ENCODE measurements around the gene FGF9.

The FGF9 gene

GRCh38 chr13:21694831-21695230, 24.0 kb downstream of the FGF9 start:
- DNase-seq (ENCODE audit: low read depth): no peak
- no peak for TF ChIP-seq CTCF (IDR thresholded peaks at IDR 0.05; ENCODE audit: low read depth, low read length, missing control alignments)
- H3K4me3 ChIP-seq (ENCODE audit: low read depth, low read length): no peak overlapping the region

GRCh38 chr13:21695546-21695945, 24.7 kb downstream of the FGF9 start:
- H3K4me3 ChIP-seq (ENCODE audit: low read depth, low read length): no peak overlapping the region
- TF ChIP-seq CTCF (IDR thresholded peaks at IDR 0.05; ENCODE audit: low read depth, low read length, missing control alignments): no peak
- no peak for DNase-seq (ENCODE audit: low read depth)

GRCh38 chr13:21696865-21697448, 26.1 kb downstream of the FGF9 start:
- no peak for TF ChIP-seq CTCF (IDR thresholded peaks at IDR 0.05; ENCODE audit: low read depth, low read length, missing control alignments)
- no peak overlapping the region for H3K4me3 ChIP-seq (ENCODE audit: low read depth, low read length)
- no peak for DNase-seq (ENCODE audit: low read depth)

GRCh38 chr13:21698817-21699679, 28.2 kb downstream of the FGF9 start:
- H3K4me3 ChIP-seq (ENCODE audit: low read depth, low read length): no peak overlapping the region
- no peak for DNase-seq (ENCODE audit: low read depth)
- no peak for TF ChIP-seq CTCF (IDR thresholded peaks at IDR 0.05; ENCODE audit: low read depth, low read length, missing control alignments)

GRCh38 chr13:21701460-21701859, 30.6 kb downstream of the FGF9 start:
- DNase-seq (ENCODE audit: low read depth): no peak
- H3K4me3 ChIP-seq (ENCODE audit: low read depth, low read length): no peak overlapping the region
- no peak for TF ChIP-seq CTCF (IDR thresholded peaks at IDR 0.05; ENCODE audit: low read depth, low read length, missing control alignments)

GRCh38 chr13:21703846-21704245, 33.0 kb downstream of the FGF9 start:
- H3K4me3 ChIP-seq (ENCODE audit: low read depth, low read length): no peak overlapping the region
- TF ChIP-seq CTCF (IDR thresholded peaks at IDR 0.05; ENCODE audit: low read depth, low read length, missing control alignments): no peak
- DNase-seq (ENCODE audit: low read depth): no peak

All from GM12864 (cell line).